Measurements from ENCODE around the gene GALNT9. TPM values are rescaled to one million over a fixed set of nuclear protein-coding genes. Genes with fewer than 3 reads are reported as not detected.
"Not testable (repeated sequence)": the region's sequence is repeated elsewhere in the genome, so short reads cannot be mapped to it uniquely, and the experiment has no call there.

GALNT9 gene
- total RNA-seq, 1 donor from 2014 or later: 4.9 TPM

GRCh38 chr12:132359551-132359950 is 30.2 kb upstream of the GALNT9 start:
- FAIRE-seq: no peak
- no peak for DNase-seq (ENCODE audit: low spot score in 2 of 2)

- FAIRE-seq: not testable (repeated sequence)
Observed at GRCh38 chr12:132358241-132359225, 29.1 kb upstream of the GALNT9 start.

GRCh38 chr12:132357623-132358186 is 28.3 kb upstream of the GALNT9 start:
- DNase-seq (ENCODE audit: low spot score in 2 of 2): no peak
- FAIRE-seq: no peak

More at GRCh38 chr12:132358241-132359225, 29.1 kb upstream of the GALNT9 start:
- DNase-seq (ENCODE audit: low spot score in 2 of 2): not testable (repeated sequence)

GRCh38 chr12:132356691-132357622 is 27.6 kb upstream of the GALNT9 start:
- peak in 1 of 2 donors; percentile 70 for DNase-seq (ENCODE audit: low spot score in 2 of 2)
- no peak for FAIRE-seq

GRCh38 chr12:132355742-132356681 is 26.6 kb upstream of the GALNT9 start:
- DNase-seq (ENCODE audit: low spot score in 2 of 2) (no peak), FAIRE-seq (no peak)

- FAIRE-seq: no peak
- DNase-seq (ENCODE audit: low spot score in 2 of 2): no peak
Observed at GRCh38 chr12:132354982-132355680, 25.7 kb upstream of the GALNT9 start.

- FAIRE-seq (no peak), DNase-seq (ENCODE audit: low spot score in 2 of 2) (no peak)
Observed at GRCh38 chr12:132354211-132354981, 25.0 kb upstream of the GALNT9 start.

- DNase-seq (ENCODE audit: low spot score in 2 of 2): no peak
Observed at GRCh38 chr12:132353811-132354210, 24.4 kb upstream of the GALNT9 start.

GRCh38 chr12:132352896-132353800 is 23.8 kb upstream of the GALNT9 start:
- DNase-seq (ENCODE audit: low spot score in 2 of 2): no peak
- no peak for FAIRE-seq

More at GRCh38 chr12:132353811-132354210, 24.4 kb upstream of the GALNT9 start:
- FAIRE-seq: no peak

GRCh38 chr12:132351751-132352495 is 22.5 kb upstream of the GALNT9 start:
- DNase-seq (ENCODE audit: low spot score in 2 of 2) (no peak), FAIRE-seq (no peak)

GRCh38 chr12:132349501-132350131 is 20.2 kb upstream of the GALNT9 start:
- no peak for DNase-seq (ENCODE audit: low spot score in 2 of 2)
- FAIRE-seq: no peak

GRCh38 chr12:132348176-132348575 is 18.8 kb upstream of the GALNT9 start:
- FAIRE-seq: no peak
- no peak for DNase-seq (ENCODE audit: low spot score in 2 of 2)

GRCh38 chr12:132347176-132347855 is 17.9 kb upstream of the GALNT9 start:
- DNase-seq (ENCODE audit: low spot score in 2 of 2): no peak
- FAIRE-seq: no peak

- FAIRE-seq: no peak
- no peak for DNase-seq (ENCODE audit: low spot score in 2 of 2)
Observed at GRCh38 chr12:132346471-132347175, 17.2 kb upstream of the GALNT9 start.

Measured in frontal cortex (tissue), 4 donors.